Measurements from ENCODE around the gene TOR1A. TPM values are rescaled to one million over a fixed set of nuclear protein-coding genes. Genes with fewer than 3 reads are reported as not detected.

The TOR1A gene
- total and polyA plus RNA-seq, 8 donors = 8.9 to 17.5 (median 12.2) TPM

DNA sequence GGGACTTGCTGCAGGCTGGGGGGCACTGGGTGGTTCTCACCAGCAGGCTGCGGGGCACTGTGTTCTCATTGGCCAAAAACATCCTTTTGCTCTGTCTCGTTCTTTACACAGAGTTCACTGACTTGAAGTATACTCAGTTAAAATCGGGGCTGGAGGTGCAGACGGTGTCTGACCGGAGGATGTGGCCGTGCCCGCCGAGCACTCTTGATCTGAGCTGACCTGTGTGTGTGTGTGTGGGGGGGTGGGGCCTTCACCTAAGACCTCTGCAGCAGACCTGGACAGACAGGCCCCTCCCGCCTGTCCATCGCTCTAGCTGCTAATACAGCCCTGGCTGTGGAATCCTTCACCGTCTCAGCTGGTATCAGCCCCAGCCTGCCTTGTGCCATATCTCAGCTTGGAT lies 13.8 kb downstream of the TOR1A start:
- no peak overlapping the region for H3K27ac ChIP-seq
- peaks cover 0 to 8% (median 7%) of the 10 kb centered on the region in 3 donors for H3K4me1 ChIP-seq
- H3K27me3 ChIP-seq = no peaks in the 10 kb centered on the region
- DNase-seq = no peak
- WGBS, 2 donors = 94% methylated on average over 11 of the region's 11 CpGs
- FAIRE-seq = no peak
- TF ChIP-seq, protein P1, sequence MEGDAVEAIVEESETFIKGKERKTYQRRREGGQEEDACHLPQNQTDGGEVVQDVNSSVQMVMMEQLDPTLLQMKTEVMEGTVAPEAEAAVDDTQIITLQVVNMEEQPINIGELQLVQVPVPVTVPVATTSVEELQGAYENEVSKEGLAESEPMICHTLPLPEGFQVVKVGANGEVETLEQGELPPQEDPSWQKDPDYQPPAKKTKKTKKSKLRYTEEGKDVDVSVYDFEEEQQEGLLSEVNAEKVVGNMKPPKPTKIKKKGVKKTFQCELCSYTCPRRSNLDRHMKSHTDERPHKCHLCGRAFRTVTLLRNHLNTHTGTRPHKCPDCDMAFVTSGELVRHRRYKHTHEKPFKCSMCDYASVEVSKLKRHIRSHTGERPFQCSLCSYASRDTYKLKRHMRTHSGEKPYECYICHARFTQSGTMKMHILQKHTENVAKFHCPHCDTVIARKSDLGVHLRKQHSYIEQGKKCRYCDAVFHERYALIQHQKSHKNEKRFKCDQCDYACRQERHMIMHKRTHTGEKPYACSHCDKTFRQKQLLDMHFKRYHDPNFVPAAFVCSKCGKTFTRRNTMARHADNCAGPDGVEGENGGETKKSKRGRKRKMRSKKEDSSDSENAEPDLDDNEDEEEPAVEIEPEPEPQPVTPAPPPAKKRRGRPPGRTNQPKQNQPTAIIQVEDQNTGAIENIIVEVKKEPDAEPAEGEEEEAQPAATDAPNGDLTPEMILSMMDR (IDR thresholded peaks at IDR 0.05) = no peak
- no peak for ATAC-seq
- no peak overlapping the region for H3K4me3 ChIP-seq
- intact Hi-C loops (cut with DNase I) = no loop called here
- H3K9me3 ChIP-seq = no peaks in the 10 kb centered on the region
- no peaks in the 10 kb centered on the region for H3K36me3 ChIP-seq

DNA sequence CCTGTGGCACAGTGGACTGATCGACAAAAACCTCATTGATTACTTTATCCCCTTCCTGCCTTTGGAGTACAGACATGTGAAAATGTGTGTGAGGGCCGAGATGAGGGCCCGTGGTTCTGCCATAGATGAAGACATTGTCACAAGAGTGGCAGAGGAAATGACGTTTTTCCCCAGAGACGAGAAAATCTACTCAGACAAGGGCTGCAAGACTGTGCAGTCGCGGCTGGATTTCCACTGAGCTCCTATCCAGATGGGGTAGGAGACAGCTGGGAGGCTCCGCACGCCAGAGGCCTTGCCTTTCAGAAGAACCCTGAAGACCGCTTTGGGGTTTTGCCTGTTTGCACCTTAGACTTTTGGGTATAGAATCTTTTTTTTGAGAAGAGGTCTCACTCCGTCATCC lies 14.6 kb downstream of the TOR1A start:
- no peak for ATAC-seq
- Histone ChIP-seq H3K9me3 (no peaks in the 10 kb centered on the region), H3K4me1 (peaks cover 0 to 9% (median 7%) of the 10 kb centered on the region in 3 donors), H3K36me3 (no peaks in the 10 kb centered on the region), H3K27ac (no peak overlapping the region), H3K4me3 (no peak overlapping the region), H3K27me3 (no peaks in the 10 kb centered on the region)
- no peak for FAIRE-seq
- 87 to 88% methylated on average over 11 of the region's 11 CpGs for whole genome bisulfite sequencing, 2 donors
- DNase-seq = no peak
- intact Hi-C loops (cut with DNase I) = no loop called here
- TF ChIP-seq, protein P1 (IDR thresholded peaks at IDR 0.05) = no peak

DNA sequence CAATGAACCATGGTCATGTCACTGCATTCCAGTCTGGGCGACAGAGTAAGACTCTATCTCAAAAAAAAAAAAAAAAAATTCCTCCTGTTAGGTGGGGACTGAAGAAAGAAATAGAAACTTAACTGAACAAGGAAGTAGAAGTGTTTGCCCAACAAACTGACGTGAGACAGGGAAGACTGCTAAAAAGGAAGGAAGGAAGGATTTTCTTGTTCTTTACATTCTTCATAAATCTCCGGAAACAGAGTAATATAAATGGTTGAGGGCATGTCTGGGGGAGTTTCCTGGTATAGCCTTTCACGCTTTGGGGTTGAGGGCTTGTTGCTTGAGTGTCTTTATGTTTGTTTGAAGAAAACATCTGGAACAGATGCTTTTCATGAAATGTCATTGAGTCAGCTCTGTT lies 17.9 kb downstream of the TOR1A start:
- no peak overlapping the region for H3K27ac ChIP-seq
- peaks cover 0 to 15% (median 7%) of the 10 kb centered on the region in 3 donors for H3K4me1 ChIP-seq
- DNase-seq (no peak), ATAC-seq (no peak), FAIRE-seq (no peak)
- H3K36me3 ChIP-seq = no peaks in the 10 kb centered on the region
- no peaks in the 10 kb centered on the region for H3K27me3 ChIP-seq
- intact Hi-C loops (cut with DNase I) = no loop called here
- WGBS, 2 donors = 69 to 71% methylated on average over 4 of the region's 4 CpGs
- H3K9me3 ChIP-seq = no peaks in the 10 kb centered on the region
- H3K4me3 ChIP-seq = no peak overlapping the region
- TF ChIP-seq, protein P1 (IDR thresholded peaks at IDR 0.05) = no peak

DNA sequence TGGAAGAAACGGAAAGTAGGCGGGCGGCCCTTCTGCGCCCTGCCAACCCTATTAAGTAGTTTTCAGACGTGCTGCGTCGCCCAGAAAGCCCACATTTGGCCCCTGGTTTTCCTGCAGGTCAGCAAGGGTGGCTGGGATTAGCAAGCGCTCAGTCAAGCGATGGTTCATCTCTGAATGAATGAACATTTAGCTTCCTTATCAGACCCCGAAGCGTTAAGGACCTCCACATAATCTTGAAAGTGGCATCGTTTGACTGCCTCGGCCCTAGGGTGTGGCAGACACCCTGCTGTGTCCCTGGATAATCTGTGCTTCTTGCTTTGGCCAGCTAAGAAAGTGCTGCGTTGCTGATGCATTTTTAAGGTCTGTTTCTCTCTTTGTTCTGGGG lies 20.3 kb downstream of the TOR1A start:
- TF ChIP-seq, protein P1 (IDR thresholded peaks at IDR 0.05) = no peak
- H3K27me3 ChIP-seq = no peaks in the 10 kb centered on the region
- no peak for ATAC-seq
- no peaks in the 10 kb centered on the region for H3K9me3 ChIP-seq
- intact Hi-C loops (cut with DNase I) = no loop called here
- no peak for DNase-seq
- H3K4me3 ChIP-seq = peak overlapping the region; percentile 77 to 97 (median 84)
- 1 to 2% methylated on average over 14 of the region's 14 CpGs for WGBS, 2 donors
- no peak for FAIRE-seq
- H3K4me1 ChIP-seq = peaks cover 0 to 11% (median 0%) of the 10 kb centered on the region in 3 donors
- peak overlapping the region in 3 of 4 donors; percentile 69 to 80 (median 75) for H3K27ac ChIP-seq
- H3K36me3 ChIP-seq = no peaks in the 10 kb centered on the region

DNA sequence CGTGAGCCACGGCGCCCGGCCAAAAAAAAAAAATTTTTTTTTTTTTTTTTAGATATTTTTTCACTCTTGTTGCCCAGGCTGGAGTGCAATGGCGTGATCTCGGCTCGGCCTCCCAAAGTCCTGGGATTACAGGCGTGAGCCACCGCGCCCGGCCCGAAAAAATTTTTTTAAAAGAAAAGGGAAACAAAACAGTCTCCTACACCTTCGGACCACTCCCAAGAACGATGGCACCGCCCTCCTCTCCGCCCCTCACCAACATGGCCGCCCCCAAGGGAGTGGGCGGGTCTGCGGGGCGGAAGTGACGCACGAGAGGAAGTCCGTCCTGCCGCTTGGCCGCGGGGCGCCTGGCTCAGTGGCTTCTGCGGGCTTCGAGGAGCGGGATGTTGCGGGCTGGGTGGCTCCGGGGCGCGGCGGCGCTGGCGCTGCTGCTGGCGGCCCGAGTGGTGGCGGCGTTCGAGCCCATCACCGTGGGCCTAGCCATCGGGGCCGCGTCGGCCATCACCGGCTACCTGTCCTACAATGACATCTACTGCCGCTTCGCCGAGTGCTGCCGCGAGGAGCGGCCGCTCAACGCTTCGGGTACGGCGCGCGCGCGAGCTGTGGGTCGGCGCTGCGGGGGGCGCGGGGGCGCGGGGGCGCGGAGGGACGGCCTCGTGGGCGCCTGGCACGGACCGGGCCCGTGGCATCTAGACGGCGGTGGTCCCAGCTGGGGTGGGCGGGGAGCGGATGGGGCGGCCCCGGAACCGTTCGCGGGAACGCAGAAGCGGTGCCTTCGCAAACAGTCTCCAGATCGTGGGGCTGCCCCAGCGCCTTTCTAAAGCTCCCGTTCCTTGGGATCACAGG lies 20.9 kb downstream of the TOR1A start, which contains the start of gene TOR1B:
Gene TOR1B (plus strand): TSS at position 352 of the 843 bp plus-strand sequence. CDS start 29 bp downstream, at position 381.
- no peak for FAIRE-seq
- intact Hi-C loops (cut with DNase I) = no loop called here
- Histone ChIP-seq H3K27me3 (no peaks in the 10 kb centered on the region), H3K4me1 (peaks cover 0 to 11% (median 0%) of the 10 kb centered on the region in 3 donors), H3K27ac (peak within 1 kb of the TSS; percentile 68 to 80 (median 72)), H3K4me3 (peak within 1 kb of the TSS; percentile 77 to 97 (median 84)), H3K36me3 (no peaks in the 10 kb centered on the region), H3K9me3 (no peaks in the 10 kb centered on the region)
- peak; percentile 87 to 96 (median 92) for DNase-seq
- TF ChIP-seq, protein P1 (IDR thresholded peaks at IDR 0.05) = no peak
- WGBS, 2 donors = 0 to 1% methylated on average over 79 to 93 of the region's 93 CpGs
- ATAC-seq = peak; percentile 97 to 99 (median 98)

Data from pancreas (tissue), 10 donors.